ENCODE results near the gene IQGAP2. TPM values are rescaled to one million over a fixed set of nuclear protein-coding genes. Genes with fewer than 3 reads are reported as not detected.

IQGAP2 gene
- polyA plus RNA-seq, 2 donors = 1.4 to 2.0 TPM

GRCh38 chr5:76612942-76613341 lies 209.9 kb downstream of the IQGAP2 start:
- Histone ChIP-seq H3K9me3 (ENCODE audit: control insufficient read depth in 2 of 2, insufficient read depth in 1 of 2, low read depth in 1 of 2, low read length in 1 of 2) (no peaks in the 10 kb centered on the region), H3K4me3 (ENCODE audit: low read depth in 1 of 2, low read length in 2 of 2) (no peak overlapping the region), H3K36me3 (ENCODE audit: control insufficient read depth in 2 of 2, insufficient read depth in 2 of 2, low read length in 1 of 2) (no peaks in the 10 kb centered on the region), H3K4me1 (ENCODE audit: control insufficient read depth in 2 of 2, insufficient read depth in 2 of 2, low read length in 1 of 2) (no peaks in the 10 kb centered on the region), H3K27ac (ENCODE audit: low read depth in 2 of 2, low read length in 1 of 2) (no peak overlapping the region), H3K27me3 (ENCODE audit: control insufficient read depth in 1 of 2, insufficient read depth in 2 of 2, low read length in 2 of 2) (no peaks in the 10 kb centered on the region)
- 70 to 88% methylated on average over 5 of the region's 5 CpGs for WGBS, 2 donors

- Histone ChIP-seq H3K9me3 (ENCODE audit: control insufficient read depth in 2 of 2, insufficient read depth in 1 of 2, low read depth in 1 of 2, low read length in 1 of 2) (no peaks in the 10 kb centered on the region), H3K27ac (ENCODE audit: low read depth in 2 of 2, low read length in 1 of 2) (no peak overlapping the region), H3K4me1 (ENCODE audit: control insufficient read depth in 2 of 2, insufficient read depth in 2 of 2, low read length in 1 of 2) (no peaks in the 10 kb centered on the region), H3K27me3 (ENCODE audit: control insufficient read depth in 1 of 2, insufficient read depth in 2 of 2, low read length in 2 of 2) (no peaks in the 10 kb centered on the region), H3K36me3 (ENCODE audit: control insufficient read depth in 2 of 2, insufficient read depth in 2 of 2, low read length in 1 of 2) (no peaks in the 10 kb centered on the region), H3K4me3 (ENCODE audit: low read depth in 1 of 2, low read length in 2 of 2) (no peak overlapping the region)
- WGBS, 2 donors = 84 to 85% methylated on average over 2 of the region's 2 CpGs
These were observed 212.7 kb downstream of the IQGAP2 start for GRCh38 chr5:76615759-76616158.

- no peak overlapping the region for H3K27ac ChIP-seq (ENCODE audit: low read depth in 2 of 2, low read length in 1 of 2)
- no peaks in the 10 kb centered on the region for H3K27me3 ChIP-seq (ENCODE audit: control insufficient read depth in 1 of 2, insufficient read depth in 2 of 2, low read length in 2 of 2)
- 84 to 87% methylated on average over 2 of the region's 2 CpGs for WGBS, 2 donors
- no peaks in the 10 kb centered on the region for H3K36me3 ChIP-seq (ENCODE audit: control insufficient read depth in 2 of 2, insufficient read depth in 2 of 2, low read length in 1 of 2)
- H3K4me1 ChIP-seq (ENCODE audit: control insufficient read depth in 2 of 2, insufficient read depth in 2 of 2, low read length in 1 of 2) = no peaks in the 10 kb centered on the region
- no peaks in the 10 kb centered on the region for H3K9me3 ChIP-seq (ENCODE audit: control insufficient read depth in 2 of 2, insufficient read depth in 1 of 2, low read depth in 1 of 2, low read length in 1 of 2)
- no peak overlapping the region for H3K4me3 ChIP-seq (ENCODE audit: low read depth in 1 of 2, low read length in 2 of 2)
These were observed 213.1 kb downstream of the IQGAP2 start for GRCh38 chr5:76616206-76616605.

GRCh38 chr5:76617229-76617628 lies 214.1 kb downstream of the IQGAP2 start:
- WGBS, 2 donors = 73 to 89% methylated on average over 4 of the region's 4 CpGs
- H3K4me1 ChIP-seq (ENCODE audit: control insufficient read depth in 2 of 2, insufficient read depth in 2 of 2, low read length in 1 of 2) = no peaks in the 10 kb centered on the region
- H3K9me3 ChIP-seq (ENCODE audit: control insufficient read depth in 2 of 2, insufficient read depth in 1 of 2, low read depth in 1 of 2, low read length in 1 of 2) = no peaks in the 10 kb centered on the region
- no peak overlapping the region for H3K27ac ChIP-seq (ENCODE audit: low read depth in 2 of 2, low read length in 1 of 2)
- H3K4me3 ChIP-seq (ENCODE audit: low read depth in 1 of 2, low read length in 2 of 2) = no peak overlapping the region
- H3K27me3 ChIP-seq (ENCODE audit: control insufficient read depth in 1 of 2, insufficient read depth in 2 of 2, low read length in 2 of 2) = no peaks in the 10 kb centered on the region
- H3K36me3 ChIP-seq (ENCODE audit: control insufficient read depth in 2 of 2, insufficient read depth in 2 of 2, low read length in 1 of 2) = no peaks in the 10 kb centered on the region

GRCh38 chr5:76617675-76618074 lies 214.6 kb downstream of the IQGAP2 start:
- H3K4me1 ChIP-seq (ENCODE audit: control insufficient read depth in 2 of 2, insufficient read depth in 2 of 2, low read length in 1 of 2) = no peaks in the 10 kb centered on the region

GRCh38 chr5:76620166-76620565 lies 217.1 kb downstream of the IQGAP2 start:
- no peaks in the 10 kb centered on the region for H3K27me3 ChIP-seq (ENCODE audit: control insufficient read depth in 1 of 2, insufficient read depth in 2 of 2, low read length in 2 of 2)
- H3K4me1 ChIP-seq (ENCODE audit: control insufficient read depth in 2 of 2, insufficient read depth in 2 of 2, low read length in 1 of 2) = no peaks in the 10 kb centered on the region
- 93 to 97% methylated on average over 5 of the region's 5 CpGs for WGBS, 2 donors
- H3K9me3 ChIP-seq (ENCODE audit: control insufficient read depth in 2 of 2, insufficient read depth in 1 of 2, low read depth in 1 of 2, low read length in 1 of 2) = no peaks in the 10 kb centered on the region
- H3K4me3 ChIP-seq (ENCODE audit: low read depth in 1 of 2, low read length in 2 of 2) = no peak overlapping the region
- no peaks in the 10 kb centered on the region for H3K36me3 ChIP-seq (ENCODE audit: control insufficient read depth in 2 of 2, insufficient read depth in 2 of 2, low read length in 1 of 2)
- no peak overlapping the region for H3K27ac ChIP-seq (ENCODE audit: low read depth in 2 of 2, low read length in 1 of 2)

More at GRCh38 chr5:76617675-76618074, 214.6 kb downstream of the IQGAP2 start:
- H3K36me3 ChIP-seq (ENCODE audit: control insufficient read depth in 2 of 2, insufficient read depth in 2 of 2, low read length in 1 of 2) = no peaks in the 10 kb centered on the region
- H3K27ac ChIP-seq (ENCODE audit: low read depth in 2 of 2, low read length in 1 of 2) = no peak overlapping the region
- no peaks in the 10 kb centered on the region for H3K27me3 ChIP-seq (ENCODE audit: control insufficient read depth in 1 of 2, insufficient read depth in 2 of 2, low read length in 2 of 2)
- H3K4me3 ChIP-seq (ENCODE audit: low read depth in 1 of 2, low read length in 2 of 2) = no peak overlapping the region
- 93 to 95% methylated on average over 4 of the region's 4 CpGs for WGBS, 2 donors
- no peaks in the 10 kb centered on the region for H3K9me3 ChIP-seq (ENCODE audit: control insufficient read depth in 2 of 2, insufficient read depth in 1 of 2, low read depth in 1 of 2, low read length in 1 of 2)

GRCh38 chr5:76622076-76622475 lies 219.0 kb downstream of the IQGAP2 start:
- Histone ChIP-seq H3K27ac (ENCODE audit: low read depth in 2 of 2, low read length in 1 of 2) (no peak overlapping the region), H3K4me3 (ENCODE audit: low read depth in 1 of 2, low read length in 2 of 2) (no peak overlapping the region), H3K4me1 (ENCODE audit: control insufficient read depth in 2 of 2, insufficient read depth in 2 of 2, low read length in 1 of 2) (no peaks in the 10 kb centered on the region), H3K27me3 (ENCODE audit: control insufficient read depth in 1 of 2, insufficient read depth in 2 of 2, low read length in 2 of 2) (no peaks in the 10 kb centered on the region), H3K36me3 (ENCODE audit: control insufficient read depth in 2 of 2, insufficient read depth in 2 of 2, low read length in 1 of 2) (no peaks in the 10 kb centered on the region), H3K9me3 (ENCODE audit: control insufficient read depth in 2 of 2, insufficient read depth in 1 of 2, low read depth in 1 of 2, low read length in 1 of 2) (no peaks in the 10 kb centered on the region)
- WGBS, 2 donors = 83 to 91% methylated on average over 5 of the region's 5 CpGs

GRCh38 chr5:76622973-76623596 lies 220.0 kb downstream of the IQGAP2 start, which contains the start of gene F2RL2:
Gene F2RL2, minus strand, starts transcription at chr5:76623403. Its CDS starts 173 bp downstream, at chr5:76623230.
- whole genome bisulfite sequencing, 2 donors = 28 to 43% methylated on average over 7 of the region's 7 CpGs
- no peak within 1 kb of the TSS for H3K27ac ChIP-seq (ENCODE audit: low read depth in 2 of 2, low read length in 1 of 2)
- no peaks in the 10 kb centered on the region for H3K27me3 ChIP-seq (ENCODE audit: control insufficient read depth in 1 of 2, insufficient read depth in 2 of 2, low read length in 2 of 2)
- no peaks in the 10 kb centered on the region for H3K9me3 ChIP-seq (ENCODE audit: control insufficient read depth in 2 of 2, insufficient read depth in 1 of 2, low read depth in 1 of 2, low read length in 1 of 2)
- no peak within 1 kb of the TSS for H3K4me3 ChIP-seq (ENCODE audit: low read depth in 1 of 2, low read length in 2 of 2)
- H3K4me1 ChIP-seq (ENCODE audit: control insufficient read depth in 2 of 2, insufficient read depth in 2 of 2, low read length in 1 of 2) = no peaks in the 10 kb centered on the region
- H3K36me3 ChIP-seq (ENCODE audit: control insufficient read depth in 2 of 2, insufficient read depth in 2 of 2, low read length in 1 of 2) = no peaks in the 10 kb centered on the region

- Histone ChIP-seq H3K9me3 (ENCODE audit: control insufficient read depth in 2 of 2, insufficient read depth in 1 of 2, low read depth in 1 of 2, low read length in 1 of 2) (no peaks in the 10 kb centered on the region), H3K36me3 (ENCODE audit: control insufficient read depth in 2 of 2, insufficient read depth in 2 of 2, low read length in 1 of 2) (no peaks in the 10 kb centered on the region), H3K27ac (ENCODE audit: low read depth in 2 of 2, low read length in 1 of 2) (no peak overlapping the region), H3K4me3 (ENCODE audit: low read depth in 1 of 2, low read length in 2 of 2) (no peak overlapping the region), H3K27me3 (ENCODE audit: control insufficient read depth in 1 of 2, insufficient read depth in 2 of 2, low read length in 2 of 2) (no peaks in the 10 kb centered on the region), H3K4me1 (ENCODE audit: control insufficient read depth in 2 of 2, insufficient read depth in 2 of 2, low read length in 1 of 2) (no peaks in the 10 kb centered on the region)
- WGBS, 2 donors = 62 to 65% methylated on average over 8 of the region's 8 CpGs
These were observed 222.2 kb downstream of the IQGAP2 start for GRCh38 chr5:76625087-76625815.

- 65 to 72% methylated on average over 6 of the region's 6 CpGs for WGBS, 2 donors
- Histone ChIP-seq H3K9me3 (ENCODE audit: control insufficient read depth in 2 of 2, insufficient read depth in 1 of 2, low read depth in 1 of 2, low read length in 1 of 2) (no peaks in the 10 kb centered on the region), H3K36me3 (ENCODE audit: control insufficient read depth in 2 of 2, insufficient read depth in 2 of 2, low read length in 1 of 2) (no peaks in the 10 kb centered on the region), H3K4me1 (ENCODE audit: control insufficient read depth in 2 of 2, insufficient read depth in 2 of 2, low read length in 1 of 2) (no peaks in the 10 kb centered on the region), H3K4me3 (ENCODE audit: low read depth in 1 of 2, low read length in 2 of 2) (no peak overlapping the region), H3K27me3 (ENCODE audit: control insufficient read depth in 1 of 2, insufficient read depth in 2 of 2, low read length in 2 of 2) (no peaks in the 10 kb centered on the region), H3K27ac (ENCODE audit: low read depth in 2 of 2, low read length in 1 of 2) (no peak overlapping the region)
These were observed 223.7 kb downstream of the IQGAP2 start for GRCh38 chr5:76626738-76627137.

All from esophagus (tissue), 2 donors.